Rectal smooth muscle tissue (tissue), 1 donor: Measurements from ENCODE around the gene SCTR.

Source experiments
- H3K27ac ChIP-seq: one replicate; pipeline ENCODE4 v1.7.0; 2013; ENCODE audit warnings: low read depth, low read length, inconsistent platforms
- H3K27me3 ChIP-seq: one replicate; pipeline ENCODE4 v1.7.0; 2013; ENCODE audit warnings: low read length; ENCODE audit not compliant: control insufficient read depth, insufficient read depth
- H3K36me3 ChIP-seq: one replicate; pipeline ENCODE4 v1.7.0; 2013; ENCODE audit warnings: low read length; ENCODE audit not compliant: control insufficient read depth, insufficient read depth
- H3K4me1 ChIP-seq: one replicate; pipeline ENCODE4 v1.7.0; 2013; ENCODE audit warnings: low read length; ENCODE audit not compliant: control insufficient read depth, insufficient read depth
- H3K4me3 ChIP-seq: one replicate; pipeline ENCODE4 v1.7.0; 2013; ENCODE audit warnings: low read length
- H3K9ac ChIP-seq: one replicate; pipeline ENCODE4 v1.7.0; 2013; ENCODE audit warnings: low read length

The SCTR gene

DNA sequence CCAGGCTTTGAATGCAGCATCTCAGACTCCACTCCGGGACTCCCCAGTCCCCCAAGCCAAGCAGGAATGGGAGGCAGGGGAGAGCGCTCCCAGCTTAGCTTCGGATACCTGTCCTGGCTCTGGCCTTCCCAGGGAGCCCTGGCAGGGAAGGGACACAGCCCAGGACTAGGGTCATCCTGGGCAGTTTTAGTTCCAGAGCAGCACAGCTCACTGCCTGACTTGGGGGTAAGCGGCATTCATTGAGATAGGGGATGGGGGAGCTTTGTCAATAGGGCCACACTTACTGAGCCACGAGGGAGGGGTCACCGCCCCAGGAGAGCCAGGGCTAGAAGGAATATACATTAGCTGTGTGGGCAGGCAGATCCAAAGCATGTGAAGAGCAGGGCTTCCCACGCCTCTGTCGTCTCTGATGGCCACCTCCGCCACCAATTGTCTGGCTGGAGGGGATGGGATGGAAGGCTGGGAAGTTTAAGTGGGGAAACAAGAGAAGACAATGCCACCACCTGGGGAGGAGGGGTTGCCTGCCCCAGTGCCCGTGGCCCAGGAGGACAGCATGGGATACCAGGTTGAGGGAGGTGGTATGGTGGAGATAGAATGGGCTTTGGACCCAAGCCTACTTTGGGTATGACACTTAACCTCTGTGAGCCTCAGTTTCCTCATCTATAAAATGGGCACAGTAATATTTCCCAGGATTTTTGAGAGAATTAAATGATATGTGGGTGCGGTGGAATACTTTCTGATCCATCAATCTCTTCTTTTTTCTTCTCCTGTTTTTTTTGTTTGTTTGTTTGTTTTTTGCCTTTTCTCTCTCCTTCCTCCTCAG, 40.2 kb downstream of the SCTR start:
- H3K4me3 ChIP-seq: no peak overlapping the region
- H3K36me3 ChIP-seq: no peaks in the 10 kb centered on the region
- H3K27me3 ChIP-seq: peaks cover 2% of the 10 kb centered on the region
- no peaks in the 10 kb centered on the region for H3K4me1 ChIP-seq
- no peak overlapping the region for H3K27ac ChIP-seq
- no peak overlapping the region for H3K9ac ChIP-seq

GRCh38 chr2:119483395-119483753, 40.9 kb downstream of the SCTR start:
- H3K27me3 ChIP-seq: peaks cover 2% of the 10 kb centered on the region
- H3K36me3 ChIP-seq: no peaks in the 10 kb centered on the region
- no peak overlapping the region for H3K9ac ChIP-seq
- H3K4me1 ChIP-seq: no peaks in the 10 kb centered on the region
- no peak overlapping the region for H3K4me3 ChIP-seq
- H3K27ac ChIP-seq: no peak overlapping the region

DNA sequence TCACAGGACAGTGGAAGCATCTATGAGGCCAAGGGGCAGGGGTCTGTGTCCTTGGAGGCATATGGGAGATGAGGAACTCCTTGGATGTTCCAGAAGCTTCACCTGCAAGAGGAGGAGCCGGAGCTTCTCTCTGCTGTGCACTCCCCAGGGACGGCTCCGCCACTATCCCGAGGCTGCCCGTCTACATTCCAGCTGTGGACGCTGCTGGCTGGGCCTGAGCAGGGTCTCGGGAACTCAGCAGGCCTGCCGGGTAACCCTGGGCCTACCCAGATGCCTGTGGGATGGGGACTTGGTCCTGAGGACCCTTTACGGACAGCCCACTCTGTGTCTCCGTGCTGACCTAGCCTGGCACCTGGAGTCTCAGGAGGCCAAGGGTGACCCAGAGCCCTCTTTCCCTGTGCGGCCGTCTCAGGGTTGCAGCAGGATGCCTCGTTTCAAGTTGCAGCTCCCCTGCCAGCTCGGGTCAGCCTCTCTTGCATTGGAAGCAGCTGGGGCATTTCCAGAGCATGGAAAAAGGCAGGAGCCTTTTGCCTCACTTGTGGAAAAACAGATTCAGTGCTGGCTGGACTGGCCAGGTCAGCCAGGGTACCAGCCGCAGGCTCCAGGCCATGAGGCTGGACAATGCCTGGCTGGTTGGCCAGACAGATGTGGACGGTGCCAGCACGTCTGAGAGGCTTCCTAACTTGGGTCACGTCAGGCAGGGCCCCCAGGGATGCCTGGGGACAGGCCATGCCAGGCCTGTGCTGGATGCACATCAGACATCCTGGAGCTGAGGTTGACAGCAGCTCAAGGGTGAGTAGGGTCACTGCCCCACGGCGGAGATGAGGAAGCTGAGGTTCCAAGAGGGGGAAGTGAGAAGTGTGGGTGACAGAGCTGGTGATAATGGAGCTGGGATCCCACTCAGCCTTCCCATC, 41.5 kb downstream of the SCTR start:
- no peaks in the 10 kb centered on the region for H3K36me3 ChIP-seq
- H3K9ac ChIP-seq: no peak overlapping the region
- H3K27me3 ChIP-seq: peaks cover 2% of the 10 kb centered on the region
- H3K27ac ChIP-seq: no peak overlapping the region
- no peak overlapping the region for H3K4me3 ChIP-seq
- no peaks in the 10 kb centered on the region for H3K4me1 ChIP-seq

GRCh38 chr2:119481501-119482455, 42.5 kb downstream of the SCTR start:
- H3K9ac ChIP-seq: no peak overlapping the region
- H3K27ac ChIP-seq: no peak overlapping the region
- H3K36me3 ChIP-seq: no peaks in the 10 kb centered on the region
- H3K4me1 ChIP-seq: no peaks in the 10 kb centered on the region
- H3K4me3 ChIP-seq: no peak overlapping the region
- H3K27me3 ChIP-seq: peaks cover 2% of the 10 kb centered on the region

- H3K27ac ChIP-seq: no peak overlapping the region
- H3K4me3 ChIP-seq: no peak overlapping the region
- no peaks in the 10 kb centered on the region for H3K36me3 ChIP-seq
- peaks cover 2% of the 10 kb centered on the region for H3K27me3 ChIP-seq
- H3K9ac ChIP-seq: no peak overlapping the region
- no peaks in the 10 kb centered on the region for H3K4me1 ChIP-seq
These were observed 43.6 kb downstream of the SCTR start for GRCh38 chr2:119480718-119481142.

GRCh38 chr2:119480184-119480583, 44.1 kb downstream of the SCTR start:
- H3K36me3 ChIP-seq: no peaks in the 10 kb centered on the region
- peaks cover 2% of the 10 kb centered on the region for H3K27me3 ChIP-seq
- no peak overlapping the region for H3K27ac ChIP-seq

DNA sequence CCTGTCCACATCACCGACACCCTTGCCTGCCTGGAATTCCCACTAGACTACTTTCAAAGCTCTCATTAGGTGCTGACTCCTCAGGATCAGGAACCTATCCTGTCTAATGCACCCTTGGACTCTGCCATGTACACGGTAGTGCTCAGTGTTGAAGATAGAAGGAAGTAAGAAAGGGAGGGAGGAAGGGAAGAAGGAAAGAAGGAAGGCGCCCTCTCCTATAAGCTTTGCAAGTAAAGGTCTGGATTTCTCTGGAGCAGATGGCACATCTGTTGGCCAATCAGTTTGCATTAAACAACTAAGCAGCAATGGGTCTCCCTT, 45.3 kb downstream of the SCTR start:
- Histone ChIP-seq H3K27ac (no peak overlapping the region), H3K36me3 (no peaks in the 10 kb centered on the region), H3K4me3 (no peak overlapping the region), H3K27me3 (peaks cover 2% of the 10 kb centered on the region), H3K4me1 (no peaks in the 10 kb centered on the region), H3K9ac (no peak overlapping the region)

More at GRCh38 chr2:119480184-119480583, 44.1 kb downstream of the SCTR start:
- Histone ChIP-seq H3K4me1 (no peaks in the 10 kb centered on the region), H3K9ac (no peak overlapping the region), H3K4me3 (no peak overlapping the region)

- Histone ChIP-seq H3K36me3 (no peaks in the 10 kb centered on the region), H3K27me3 (peaks cover 2% of the 10 kb centered on the region), H3K27ac (no peak overlapping the region), H3K9ac (no peak overlapping the region), H3K4me1 (no peaks in the 10 kb centered on the region), H3K4me3 (no peak overlapping the region)
These were observed 45.9 kb downstream of the SCTR start for GRCh38 chr2:119478188-119478977.

DNA sequence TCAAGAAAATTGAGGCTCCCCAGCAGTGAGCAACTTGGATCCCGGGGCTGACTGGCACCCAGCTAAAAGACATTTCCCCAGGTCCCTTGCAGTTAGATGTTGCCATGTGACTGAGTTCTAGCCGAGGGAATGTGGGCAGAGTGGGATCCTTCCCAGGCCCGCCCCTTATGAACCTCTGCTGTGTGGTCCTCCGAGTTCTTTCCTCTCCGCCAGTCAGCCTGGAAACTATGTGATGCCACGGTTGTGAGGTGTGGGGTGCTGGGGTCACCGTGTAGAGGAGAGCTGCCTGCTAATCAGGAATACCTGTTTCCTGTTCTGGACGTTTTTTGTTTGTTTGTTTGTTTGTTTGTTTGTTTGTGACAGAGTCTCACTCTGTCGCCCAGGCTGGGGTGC, 47.2 kb downstream of the SCTR start:
- no peaks in the 10 kb centered on the region for H3K36me3 ChIP-seq
- H3K27ac ChIP-seq: no peak overlapping the region
- no peak overlapping the region for H3K9ac ChIP-seq
- H3K4me1 ChIP-seq: no peaks in the 10 kb centered on the region
- no peak overlapping the region for H3K4me3 ChIP-seq
- H3K27me3 ChIP-seq: peaks cover 2% of the 10 kb centered on the region

GRCh38 chr2:119476301-119477112, 47.8 kb downstream of the SCTR start:
- Histone ChIP-seq H3K27ac (no peak overlapping the region), H3K36me3 (no peaks in the 10 kb centered on the region), H3K9ac (no peak overlapping the region), H3K4me1 (no peaks in the 10 kb centered on the region), H3K27me3 (peaks cover 2% of the 10 kb centered on the region), H3K4me3 (no peak overlapping the region)

DNA sequence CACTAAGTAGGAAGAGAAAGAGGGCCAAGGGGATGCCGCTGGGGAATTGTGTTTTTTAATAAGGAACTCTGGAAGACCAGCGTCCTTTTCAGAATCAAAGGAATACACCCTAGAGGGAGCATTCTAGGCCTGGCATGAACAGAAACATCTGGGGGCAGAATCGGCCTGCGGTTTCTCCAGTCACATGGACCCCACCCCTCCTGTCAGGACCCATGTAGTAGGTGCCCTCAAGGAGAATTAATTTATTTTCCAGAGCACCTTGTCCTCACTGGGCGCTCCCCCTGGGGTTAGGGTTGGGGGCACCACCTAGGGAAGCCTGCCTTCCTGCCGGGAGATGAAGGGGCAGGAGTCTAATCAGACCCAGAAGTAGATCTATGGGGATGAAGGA, 48.4 kb downstream of the SCTR start:
- Histone ChIP-seq H3K4me1 (no peaks in the 10 kb centered on the region), H3K9ac (no peak overlapping the region), H3K27me3 (peaks cover 2% of the 10 kb centered on the region), H3K36me3 (no peaks in the 10 kb centered on the region), H3K27ac (no peak overlapping the region), H3K4me3 (no peak overlapping the region)
